Coronary artery (tissue), 2 donors: ENCODE results near the gene KCNG4.

Experiments
- DNase-seq: peaks from one replicate; pipeline ENCODE4 v3.0.0-alpha.2; 2017; ENCODE audit warnings: low spot score
- H3K27ac ChIP-seq, 2 donors: fragments of 200-600 bp; sonication (generic); one replicate each; pipeline ENCODE4 v1.5.1; 2016 to 2019
- H3K4me3 ChIP-seq: fragments of 200-600 bp; sonication (generic); 2 replicates; pipeline ENCODE4 v1.5.1; 2016; ENCODE audit warnings: mild to moderate bottlenecking, moderate library complexity
- CTCF ChIP-seq: fragments of 200-600 bp; sonication (generic); IDR thresholded peaks from one replicate; pipeline ENCODE4 v1.5.1; 2019; ENCODE audit warnings: antibody characterized with exemption

Gene KCNG4

GRCh38 chr16:84186685-84187437 is 53.0 kb downstream of the KCNG4 start, which contains the start of gene TAF1C:
TAF1C (minus strand) TSS chr16:84187057; CDS start chr16:84184988, 2,069 bp downstream.
- TF ChIP-seq CTCF: peak; percentile 100

GRCh38 chr16:84184775-84185174 is 55.0 kb downstream of the KCNG4 start:
- DNase-seq: peak; percentile 68
- H3K27ac ChIP-seq: no peak overlapping the region
- no peak for TF ChIP-seq CTCF
- no peak overlapping the region for H3K4me3 ChIP-seq

More at GRCh38 chr16:84186685-84187437, 53.0 kb downstream of the KCNG4 start, which contains the start of gene TAF1C:
- Histone ChIP-seq H3K27ac (peak within 1 kb of the TSS; percentile 65 to 80), H3K4me3 (peak within 1 kb of the TSS; percentile 85)
- DNase-seq: peak; percentile 94

GRCh38 chr16:84183911-84184591 is 55.8 kb downstream of the KCNG4 start:
- no peak for TF ChIP-seq CTCF
- Histone ChIP-seq H3K27ac (peak overlapping the region in 1 of 2 donors; percentile 26), H3K4me3 (no peak overlapping the region)
- DNase-seq: peak; percentile 66

GRCh38 chr16:84183572-84183875 is 56.3 kb downstream of the KCNG4 start:
- TF ChIP-seq CTCF: no peak
- no peak overlapping the region for H3K4me3 ChIP-seq

GRCh38 chr16:84182680-84183571 is 56.9 kb downstream of the KCNG4 start:
- H3K4me3 ChIP-seq: no peak overlapping the region
- H3K27ac ChIP-seq: no peak overlapping the region
- peak; percentile 57 for DNase-seq
- TF ChIP-seq CTCF: no peak

More at GRCh38 chr16:84183572-84183875, 56.3 kb downstream of the KCNG4 start:
- H3K27ac ChIP-seq: no peak overlapping the region
- no peak for DNase-seq

GRCh38 chr16:84182104-84182503 is 57.7 kb downstream of the KCNG4 start:
- no peak for TF ChIP-seq CTCF
- Histone ChIP-seq H3K4me3 (no peak overlapping the region), H3K27ac (no peak overlapping the region)
- DNase-seq: peak; percentile 68
